HuH-7 (cell line): ENCODE data around the gene ZNF74.
"Not testable (repeated sequence)": the region's sequence is repeated elsewhere in the genome, so short reads cannot be mapped to it uniquely, and the experiment has no call there.

Experiments used
- DNase-seq: peaks from one replicate; pipeline ENCODE4 v3.0.0; 2011; ENCODE audit warnings: low spot score

ZNF74 gene

GRCh38 chr22:20376281-20376680 lies 17.7 kb upstream of the ZNF74 start:
- DNase-seq, result not testable (repeated sequence)

DNA sequence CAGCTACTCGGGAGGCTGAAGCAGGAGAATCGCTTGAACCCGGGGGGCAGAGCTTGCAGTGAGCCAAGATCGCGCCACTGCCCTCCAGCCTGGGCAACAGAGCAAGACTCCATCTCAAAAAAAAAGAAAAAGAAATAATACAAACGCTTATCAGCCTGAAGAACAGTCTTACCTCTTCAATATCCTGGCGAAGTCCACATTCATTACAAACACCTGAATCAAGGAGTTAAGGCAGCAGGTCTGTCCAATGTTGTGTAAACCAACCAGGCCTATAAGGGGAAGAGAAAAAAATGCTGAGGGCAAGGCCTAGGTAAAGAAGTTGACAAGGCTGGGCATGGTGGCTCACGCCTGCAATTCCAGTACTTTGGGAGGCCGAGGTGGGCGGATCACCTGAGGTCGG lies 17.0 kb upstream of the ZNF74 start:
- not testable (repeated sequence) for DNase-seq

GRCh38 chr22:20378110-20378509 lies 15.8 kb upstream of the ZNF74 start:
- DNase-seq, result no peak

DNA sequence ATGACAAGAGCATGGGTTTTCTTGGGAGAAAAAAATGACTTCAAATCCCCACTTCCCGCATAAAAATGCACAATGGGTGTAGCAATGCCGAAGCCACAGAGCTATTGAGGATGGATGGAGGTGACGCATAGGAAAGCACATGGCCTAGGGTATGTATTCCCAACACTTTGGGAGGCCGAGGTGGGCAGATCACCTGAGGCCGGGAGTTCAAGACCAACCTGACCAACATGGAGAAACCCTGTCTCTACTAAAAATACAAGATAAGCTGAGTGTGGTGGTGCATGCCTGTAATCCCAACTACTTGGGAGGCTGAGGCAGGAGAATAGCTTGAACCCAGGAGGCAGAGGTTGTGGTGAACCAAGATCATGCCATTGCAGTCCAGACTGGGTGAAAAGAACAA lies 15.3 kb upstream of the ZNF74 start:
- DNase-seq, result not testable (repeated sequence)

DNA sequence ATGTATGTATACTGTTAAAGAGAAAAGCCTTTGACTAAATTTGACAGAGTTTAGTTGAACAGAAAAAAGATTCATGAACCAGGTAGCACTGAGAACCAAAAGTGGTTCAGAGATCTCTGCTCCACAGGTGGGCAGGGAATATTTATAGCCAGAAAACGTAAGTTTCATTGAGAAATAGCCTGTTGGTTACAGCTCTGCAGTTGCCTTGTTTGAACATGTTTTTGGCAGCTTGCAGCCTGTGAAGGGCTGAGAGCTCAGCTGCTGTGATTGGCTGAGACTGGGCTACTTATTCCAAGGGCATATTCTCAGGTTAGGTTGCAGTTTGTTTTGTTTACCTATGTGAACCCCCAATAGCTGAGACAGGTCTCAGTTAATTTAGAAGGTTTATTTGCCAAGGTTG lies 13.5 kb upstream of the ZNF74 start:
- DNase-seq, result no peak

DNA sequence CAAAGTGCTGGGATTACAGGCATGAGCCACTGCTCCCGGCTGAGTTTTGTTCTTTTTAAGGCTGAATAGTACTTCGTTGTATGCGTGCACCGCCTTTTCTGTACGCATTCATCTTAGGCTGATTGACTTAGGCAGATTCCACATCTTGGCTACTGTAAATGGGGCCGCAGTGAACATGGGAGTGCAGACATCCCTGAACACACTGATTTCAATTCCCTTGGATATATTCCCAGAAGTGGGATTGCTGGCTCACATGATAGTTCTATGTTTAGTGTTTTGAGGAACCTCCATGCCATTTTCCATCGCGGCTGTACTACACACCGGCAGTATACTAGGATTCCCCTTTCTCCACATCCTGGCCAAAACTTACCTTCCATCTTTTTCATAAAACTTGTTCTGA lies 10.4 kb upstream of the ZNF74 start:
- no peak for DNase-seq

DNA sequence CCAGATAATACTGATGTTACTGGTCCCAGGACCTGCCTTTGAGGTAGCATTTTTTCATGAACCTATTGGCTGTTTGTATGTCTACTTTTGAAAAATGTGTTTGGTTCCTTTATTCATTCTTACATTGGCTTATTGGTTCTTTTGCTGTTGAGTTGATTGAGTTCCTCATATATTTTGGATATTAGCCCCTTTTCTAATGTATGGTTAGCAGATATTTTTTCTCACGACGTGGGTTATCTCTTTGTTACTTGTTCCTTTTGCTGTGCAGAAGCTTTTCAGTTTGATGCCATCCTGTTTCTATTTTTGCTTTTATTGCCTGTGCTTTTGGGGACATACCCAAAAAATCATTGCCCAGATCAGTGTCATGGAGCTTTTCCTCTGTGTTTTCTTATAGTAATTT lies 9.8 kb upstream of the ZNF74 start:
- no peak for DNase-seq

DNA sequence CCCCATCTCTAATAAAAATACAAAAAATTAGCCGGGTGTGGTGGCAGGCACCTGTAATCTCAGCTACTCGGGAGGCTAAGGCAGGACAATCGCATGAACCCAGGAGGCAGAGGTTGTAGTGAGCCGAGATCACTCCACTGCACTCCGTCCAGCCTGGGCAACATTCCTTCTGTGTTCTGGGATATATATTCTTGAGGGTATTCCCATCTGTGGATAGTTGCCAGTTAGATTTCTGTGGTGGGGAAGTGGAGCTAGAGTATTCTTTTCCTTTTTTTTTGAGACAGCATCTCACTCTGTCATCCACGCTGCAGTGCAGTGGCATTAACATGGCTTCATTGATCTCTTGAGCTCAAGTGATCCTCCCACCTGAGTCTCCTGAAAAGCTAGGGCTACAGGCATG lies 9.1 kb upstream of the ZNF74 start:
- DNase-seq, result no peak

- no peak for DNase-seq
Observed at GRCh38 chr22:20386336-20386735, 7.6 kb upstream of the ZNF74 start.

GRCh38 chr22:20386972-20387371 lies 7.0 kb upstream of the ZNF74 start:
- no peak for DNase-seq

GRCh38 chr22:20388200-20388599 lies 5.8 kb upstream of the ZNF74 start:
- DNase-seq, result no peak

- no peak for DNase-seq
Observed at GRCh38 chr22:20389288-20389687, 4.7 kb upstream of the ZNF74 start.

DNA sequence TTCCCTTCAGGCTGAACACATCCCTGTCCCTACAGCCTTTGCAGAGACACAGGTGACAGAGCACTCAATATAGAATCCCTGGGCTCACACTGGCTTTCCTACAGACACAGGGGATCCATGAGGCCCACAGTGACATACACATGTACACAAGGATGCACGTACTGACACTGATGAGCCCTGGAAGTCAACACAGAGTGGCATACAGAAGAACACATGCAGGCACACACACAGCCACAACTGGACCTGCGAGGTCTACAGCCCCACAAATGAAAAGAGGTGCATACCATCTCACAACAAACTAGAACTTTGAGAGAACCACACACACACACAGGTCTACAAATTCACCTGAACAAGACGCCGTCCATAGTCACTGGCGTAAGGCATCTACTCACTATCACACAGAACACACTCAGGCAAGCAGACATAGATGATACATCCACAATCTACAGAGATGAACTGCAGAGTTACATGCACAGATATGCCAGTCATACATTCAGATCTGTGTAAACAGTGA lies 3.5 kb upstream of the ZNF74 start:
- no peak for DNase-seq

DNA sequence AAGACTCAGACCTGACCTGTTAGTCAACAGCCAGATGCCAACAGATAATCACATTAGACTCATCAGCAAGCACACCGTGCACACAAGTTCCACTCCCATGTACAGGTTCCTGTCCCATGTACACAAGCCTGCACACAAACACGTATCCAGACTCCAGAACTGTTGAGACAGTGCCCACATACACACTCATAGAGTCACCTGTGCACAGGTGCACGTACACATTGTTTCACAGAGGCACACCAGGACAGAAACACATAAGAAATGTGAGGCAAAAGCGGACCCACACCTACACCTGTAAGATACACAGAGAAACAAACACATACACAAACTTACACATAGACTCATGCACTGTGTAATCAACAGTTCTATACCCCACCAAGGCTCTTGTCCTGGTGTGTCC lies 2.7 kb upstream of the ZNF74 start:
- DNase-seq, result no peak

DNA sequence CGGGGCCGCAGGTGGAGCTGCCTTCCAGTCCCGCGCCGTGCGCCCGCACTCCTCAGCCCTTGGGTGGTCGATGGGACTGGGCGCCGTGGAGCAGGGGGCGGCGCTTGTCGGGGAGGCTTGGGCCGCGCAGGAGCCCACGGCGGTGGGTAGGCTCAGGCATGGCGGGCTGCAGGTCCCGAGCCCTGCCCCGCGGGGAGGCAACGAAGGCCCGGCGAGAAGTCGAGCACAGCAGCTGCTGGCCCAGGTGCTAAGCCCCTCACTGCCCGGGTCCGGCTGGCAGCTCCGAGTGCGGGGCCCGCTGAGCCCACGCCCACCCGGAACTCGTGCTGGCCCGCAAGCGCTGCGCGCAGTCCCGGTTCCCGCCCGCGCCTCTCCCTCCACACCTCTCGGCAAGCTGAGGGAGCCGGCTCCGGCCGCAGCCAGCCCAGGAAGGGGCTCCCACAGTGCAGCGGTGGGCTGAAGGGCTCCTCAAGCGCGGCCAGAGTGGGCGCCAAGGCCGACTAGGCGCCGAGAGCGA lies 1.5 kb upstream of the ZNF74 start:
- not testable (repeated sequence) for DNase-seq

DNA sequence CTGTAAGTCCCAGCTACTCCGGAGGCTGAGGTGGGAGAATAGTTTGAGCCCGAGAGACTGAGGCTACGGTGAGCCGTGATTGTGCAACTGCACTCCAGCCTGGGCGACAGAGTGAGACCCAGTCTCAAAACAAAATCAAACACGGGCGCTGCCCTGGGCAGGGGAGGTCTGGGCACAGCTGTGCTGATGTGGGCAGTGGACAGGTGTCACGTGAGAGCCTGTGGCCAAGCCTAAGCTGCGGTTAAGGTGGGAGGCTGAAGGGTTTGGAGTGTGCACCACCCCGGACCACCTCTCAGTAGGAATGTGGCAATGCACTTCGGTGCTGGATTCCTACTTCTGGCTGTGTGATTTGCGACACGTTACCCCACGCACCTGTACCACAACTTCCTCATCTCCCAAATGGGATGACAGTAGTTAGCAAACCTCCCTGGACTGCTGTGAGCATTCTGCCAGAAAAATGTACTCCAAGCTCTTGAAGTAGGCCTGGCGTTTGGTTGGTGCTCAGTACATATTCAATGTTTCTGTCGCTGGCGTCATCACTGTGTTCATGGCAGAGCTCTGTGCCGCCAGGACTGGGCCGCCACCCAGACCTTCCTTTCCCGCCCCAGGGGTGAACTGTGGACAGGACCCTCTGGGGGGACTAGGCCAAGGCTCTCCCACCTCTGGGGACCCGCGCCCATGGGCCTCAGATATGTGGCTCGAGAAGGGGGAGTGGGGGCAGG lies 807 bp upstream of the ZNF74 start:
- no peak for DNase-seq

GRCh38 chr22:20395181-20395906 lies 1.4 kb downstream of the ZNF74 start:
- DNase-seq, result no peak

DNA sequence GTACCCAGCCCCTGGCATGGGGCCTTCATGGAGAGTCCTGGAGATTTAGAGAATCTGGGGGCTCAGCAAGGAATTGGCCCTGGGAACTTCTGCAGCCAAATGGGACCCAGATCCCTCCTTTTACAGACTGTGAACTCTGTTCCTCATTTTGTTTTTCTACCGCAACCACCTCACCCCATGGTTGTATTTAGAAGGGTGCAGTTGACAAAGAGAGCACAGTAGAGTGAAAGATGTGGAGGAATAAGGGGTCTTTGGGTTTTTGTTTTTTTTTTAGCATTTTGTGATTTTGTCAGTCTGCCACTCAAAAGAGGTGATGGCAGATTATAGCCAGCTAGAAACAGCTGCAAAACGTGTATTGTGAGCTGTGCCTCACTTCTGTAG lies 1.9 kb downstream of the ZNF74 start:
- DNase-seq, result no peak

- no peak for DNase-seq
Observed at GRCh38 chr22:20396639-20397038, 2.7 kb downstream of the ZNF74 start.

GRCh38 chr22:20397498-20397897 lies 3.5 kb downstream of the ZNF74 start:
- DNase-seq, result no peak

DNA sequence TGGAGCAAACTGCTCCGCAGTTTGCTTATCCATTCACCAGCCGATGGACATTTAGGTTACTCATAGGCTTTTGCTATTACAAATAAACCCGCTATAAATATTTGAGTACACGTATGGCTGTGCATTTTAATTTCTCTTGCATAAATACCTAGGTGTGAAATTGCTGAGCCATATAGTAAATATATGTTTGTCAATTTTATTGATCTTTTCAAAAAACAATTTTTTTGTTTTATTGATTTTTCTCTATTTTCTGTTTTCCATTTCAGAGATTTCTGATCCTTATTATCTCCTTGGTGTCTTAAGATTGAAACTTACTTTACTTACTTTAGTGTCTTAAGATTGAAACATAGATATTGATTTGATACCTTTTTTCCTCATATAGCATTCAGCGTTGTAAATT lies 4.5 kb downstream of the ZNF74 start:
- DNase-seq, result no peak

- DNase-seq, result no peak
Observed at GRCh38 chr22:20399866-20400605, 6.1 kb downstream of the ZNF74 start.
